HCT116 (cell line): Measurements from ENCODE around the gene NOP14. TPM values are rescaled to one million over a fixed set of nuclear protein-coding genes. Genes with fewer than 3 reads are reported as not detected.
A peak's percentile ranks its signal among the peaks of the same experiment; 100 is the strongest.

Source experiments
- ATAC-seq: fragments of 200-7000 bp; cut with Tn5 transposase; 2 replicates; pipeline ENCODE4 v1.9.1; 2020; ENCODE audit warnings: mild to moderate bottlenecking, moderate library complexity
- BruUV-seq: library from RNA; stranded (reverse); fragments of 400-500 nt; replicated peaks from 2 replicates; lab custom pipeline; 2021; lab: Mats Ljungman, UMichigan
- CTCF ChIA-PET: fragments of 300-600 bp; sonication (Branson Sonifier 250); formaldehyde crosslinking; loops from one replicate; lab custom pipeline; 2021; ENCODE audit warnings: antibody characterized with exemption; lab: Charles Lee
- POLR2A ChIA-PET: fragments of 300-600, 350-600 bp; sonication (Branson Sonifier 250); formaldehyde crosslinking; loops from one replicate; lab custom pipeline; 2021; ENCODE audit warnings: antibody characterized with exemption; lab: Charles Lee
- RAD21 ChIA-PET, 2 experiments: fragments of 300-600 bp; sonication (Branson Sonifier 250); formaldehyde crosslinking; loops; one replicate each; lab custom pipeline; 2023; ENCODE audit warnings: low total read pairs in 2 of 2; ENCODE audit not compliant: uncharacterized antibody in 2 of 2, unreplicated experiment in 2 of 2, low non-redundant PET in 1 of 2; lab: Charles Lee
- DNase-seq: peaks from one replicate; pipeline ENCODE4 v3.0.0-alpha.2; 2010; ENCODE audit warnings: low read depth, low spot score
- H2AFZ ChIP-seq: fragments of 200-600 bp; shearing (Covaris generic), sonication (generic); 2 replicates; pipeline ENCODE4 v1.6.1; 2017; ENCODE audit warnings: low read depth, mixed run types, mixed read lengths, antibody characterized with exemption, low read length; ENCODE audit not compliant: poor library complexity, severe bottlenecking
- H3K27ac ChIP-seq: 2 replicates; pipeline ENCODE4 v1.5.1; 2012; ENCODE audit warnings: low read depth, low read length
- H3K27me3 ChIP-seq: fragments of 200-600 bp; sonication (generic); 2 replicates; pipeline ENCODE4 v1.6.1; 2016; ENCODE audit warnings: mixed run types, low read length, mixed read lengths; ENCODE audit not compliant: insufficient read depth
- H3K36me3 ChIP-seq, 2 experiments: fragments of 200-500 bp in 1 of 2; fragments of 200-600 bp in 1 of 2; sonication (Bioruptor generic) in 1 of 2; sonication (generic) in 1 of 2; 2 replicates each; pipeline versions ENCODE4 v1.5.1 to v1.6.1; 2014 to 2016; ENCODE audit warnings: low read length in 2 of 2, inconsistent platforms in 1 of 2, mixed read lengths in 1 of 2, mixed run types in 1 of 2; ENCODE audit not compliant: insufficient read depth in 2 of 2, control insufficient read depth in 1 of 2
- H3K4me1 ChIP-seq, 2 experiments: fragments of 200-600 bp in 1 of 2; sonication (generic) in 1 of 2; 2 replicates each; pipeline versions ENCODE4 v1.5.1 to v1.6.1; 2012 to 2017; ENCODE audit warnings: low read length in 2 of 2, inconsistent platforms in 1 of 2, mild to moderate bottlenecking in 1 of 2, mixed read lengths in 1 of 2, mixed run types in 1 of 2, moderate library complexity in 1 of 2; ENCODE audit not compliant: insufficient read depth in 2 of 2, control insufficient read depth in 1 of 2
- H3K4me2 ChIP-seq: fragments of 200-600 bp; sonication (generic); 2 replicates; pipeline ENCODE4 v1.6.1; 2017; ENCODE audit warnings: mixed run types, low read length, mixed read lengths
- H3K4me3 ChIP-seq, 2 experiments: fragments of 200-600 bp in 1 of 2; sonication (generic) in 1 of 2; replicated peaks in 1 of 2; 2 replicates each; pipeline ENCODE4 v1.5.1; 2011 to 2016; ENCODE audit warnings: low read length in 2 of 2, control low read depth in 1 of 2, low read depth in 1 of 2, mild to moderate bottlenecking in 1 of 2, mixed read lengths in 1 of 2, mixed run types in 1 of 2
- H3K79me2 ChIP-seq: fragments of 200-600 bp; sonication (generic); 2 replicates; pipeline ENCODE4 v1.6.1; 2017; ENCODE audit warnings: mild to moderate bottlenecking, mixed run types, low read length, moderate library complexity, mixed read lengths; ENCODE audit not compliant: insufficient read depth
- H3K9ac ChIP-seq: fragments of 200-600 bp; sonication (generic); 2 replicates; pipeline ENCODE4 v1.6.1; 2016; ENCODE audit warnings: low read length, mixed read lengths
- H3K9me2 ChIP-seq: fragments of 200-600 bp; sonication (generic), shearing (Covaris generic); 2 replicates; pipeline ENCODE4 v1.6.1; 2017; ENCODE audit warnings: mixed run types, mild to moderate bottlenecking, moderate library complexity; ENCODE audit not compliant: insufficient read depth
- H3K9me3 ChIP-seq, 2 experiments: fragments of 200-500 bp in 1 of 2; fragments of 200-600 bp in 1 of 2; sonication (Bioruptor generic) in 1 of 2; sonication (generic) in 1 of 2; 2 replicates each; pipeline ENCODE4 v1.6.1; 2014 to 2017; ENCODE audit warnings: low read length in 2 of 2, mixed read lengths in 2 of 2, inconsistent platforms in 1 of 2, low read depth in 1 of 2, mild to moderate bottlenecking in 1 of 2, mixed run types in 1 of 2, moderate library complexity in 1 of 2; ENCODE audit not compliant: control insufficient read depth in 1 of 2, insufficient read depth in 1 of 2
- H4K20me1 ChIP-seq: fragments of 200-600 bp; sonication (generic), shearing (Covaris generic); 2 replicates; pipeline ENCODE4 v1.6.1; 2017; ENCODE audit warnings: mixed run types, mild to moderate bottlenecking, moderate library complexity; ENCODE audit not compliant: insufficient read depth
- CBX3 ChIP-seq: IDR thresholded peaks from 2 replicates; pipeline ENCODE4 v1.6.1; 2012; ENCODE audit warnings: low read depth
- EZH2 ChIP-seq: fragments of 200-600 bp; sonication (generic); IDR thresholded peaks from 2 replicates; pipeline ENCODE4 v1.6.1; 2017; ENCODE audit warnings: antibody characterized with exemption, mixed run types
- POLR2AphosphoS5 ChIP-seq: IDR thresholded peaks from 2 replicates; pipeline ENCODE4 v1.6.1; 2011; ENCODE audit warnings: mild to moderate bottlenecking, low read depth, low read length, moderate library complexity
- TCF7L2 ChIP-seq: IDR thresholded peaks from 2 replicates; pipeline ENCODE4 v1.7.0; 2011; ENCODE audit warnings: borderline replicate concordance, inconsistent platforms; ENCODE audit not compliant: insufficient read depth, insufficient read length; ENCODE audit errors: extremely low read depth
- intact Hi-C: fragments of 100-400 bp; cut with micrococcal nuclease; formaldehyde crosslinking; loops from 2 replicates; pipeline ENCODE4 v1.10.0; 2022
- total RNA-seq: library from RNA; stranded (reverse); gene quantifications from one replicate; pipeline ENCODE4 v1.2.1, GENCODE V29; 2021; ENCODE audit not compliant: unreplicated experiment

Gene NOP14
- total RNA-seq, 1 experiment from 2014 or later, result 67.3 TPM

GRCh38 chr4:2942037-2942531, 21.1 kb downstream of the NOP14 start:
- 0 out of 2 replicates have a peak, but pooled peaks have one; percentile 22 for TF ChIP-seq POLR2AphosphoS5
- TF ChIP-seq CBX3, result no peak

GRCh38 chr4:2941138-2942036, 21.8 kb downstream of the NOP14 start:
- no peak overlapping the region; the same call in 1 of the 2 replicates for H3K27ac ChIP-seq
- BruUV-seq, result no TSS peak
- H3K4me3 ChIP-seq, result no peak overlapping the region
- ChIA-PET CTCF (interaction anchor here (1.0 kb wide), 1 partner anchor 177 kb away, joined by 3 read pairs; no protein-coding TSS in a partner anchor), POLR2A (no interaction called here), RAD21 (no interaction called here)
- H2AFZ ChIP-seq, result no peak overlapping the region
- H3K27me3 ChIP-seq, result no peaks in the 10 kb centered on the region
- H3K4me2 ChIP-seq, result no peak overlapping the region
- H3K79me2 ChIP-seq, result peaks cover 24% of the 10 kb centered on the region
- peaks cover 16 to 22% of the 10 kb centered on the region in 2 experiments for H3K4me1 ChIP-seq
- H3K9me2 ChIP-seq, result no peaks in the 10 kb centered on the region
- H3K9ac ChIP-seq, result no peak overlapping the region
- ATAC-seq, result no peak
- TF ChIP-seq EZH2 (no peak), TCF7L2 (no peak)
- H3K36me3 ChIP-seq, result peaks cover 51 to 81% of the 10 kb centered on the region in 2 experiments
- no peak for DNase-seq
- no peaks in the 10 kb centered on the region for H3K9me3 ChIP-seq
- H4K20me1 ChIP-seq, result peaks cover 5% of the 10 kb centered on the region; the same call in 1 of the 2 replicates
- intact Hi-C loops, result no loop called here

More at GRCh38 chr4:2942037-2942531, 21.1 kb downstream of the NOP14 start:
- peaks cover under 1% of the 10 kb centered on the region; the same call in 1 of the 2 replicates for H4K20me1 ChIP-seq
- intact Hi-C loops, result no loop called here
- H3K27ac ChIP-seq, result no peak overlapping the region
- ChIA-PET CTCF (interaction anchor here (1.0 kb wide), 1 partner anchor 178 kb away, joined by 3 read pairs; no protein-coding TSS in a partner anchor), POLR2A (no interaction called here), RAD21 (no interaction called here)
- H3K9me3 ChIP-seq, result no peaks in the 10 kb centered on the region
- no peak overlapping the region for H3K4me2 ChIP-seq
- no peak overlapping the region for H3K9ac ChIP-seq
- no peak overlapping the region for H2AFZ ChIP-seq
- DNase-seq, result no peak
- peaks cover 9 to 15% of the 10 kb centered on the region in 2 experiments for H3K4me1 ChIP-seq
- no peaks in the 10 kb centered on the region for H3K27me3 ChIP-seq
- no peak for ATAC-seq
- H3K36me3 ChIP-seq, result peaks cover 58 to 88% of the 10 kb centered on the region in 2 experiments
- peaks cover 31% of the 10 kb centered on the region for H3K79me2 ChIP-seq
- no peak overlapping the region for H3K4me3 ChIP-seq
- BruUV-seq, result no TSS peak
- no peaks in the 10 kb centered on the region for H3K9me2 ChIP-seq
